Measurements from ENCODE around the gene SDK1. TPM values are rescaled to one million over a fixed set of nuclear protein-coding genes. Genes with fewer than 3 reads are reported as not detected.

The SDK1 gene
- total RNA-seq, 2 donors from 2014 or later, result 19.8 to 32.4 TPM

DNA sequence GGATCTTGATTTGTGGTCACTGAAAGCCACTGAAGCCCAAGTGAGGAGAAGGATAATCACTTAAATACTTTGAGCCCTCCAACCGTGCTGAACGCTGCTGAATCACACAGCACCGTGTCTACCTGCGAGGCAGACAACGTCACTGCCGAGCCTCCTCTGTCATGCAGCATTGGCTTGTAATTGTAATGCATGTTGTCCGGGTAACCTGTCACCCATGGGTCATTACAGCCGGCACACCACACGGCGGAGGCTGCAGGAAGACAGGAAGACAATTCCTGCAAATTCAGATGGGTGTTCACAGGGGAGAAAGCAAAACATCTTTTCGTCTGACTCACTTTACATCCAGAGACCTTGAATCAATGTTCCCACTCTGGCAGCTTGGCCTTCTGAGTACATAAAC lies 835.0 kb downstream of the SDK1 start:
- Histone ChIP-seq H3K27ac (no peak overlapping the region), H3K4me1 (peaks cover 23% of the 10 kb centered on the region), H3K27me3 (no peaks in the 10 kb centered on the region), H3K4me3 (no peak overlapping the region), H3K36me3 (replicated peaks in 1 of 2; ENCODE audit: insufficient read depth in 1 of 2, low read depth in 2 of 2) (no peaks in the 10 kb centered on the region), H3K9me3 (no peaks in the 10 kb centered on the region)
- intact Hi-C loops (cut with DNase I), result no loop called here
- no peak for TF ChIP-seq POLR2A (IDR thresholded peaks at IDR 0.05)
- no peak for TF ChIP-seq CTCF (IDR thresholded peaks at IDR 0.05)
- ATAC-seq, result no peak
- DNase-seq, result peak in 2 of 4 donors; percentile 23 to 30
- WGBS, 2 donors, result 77 to 79% methylated on average over 9 to 11 of the region's 11 CpGs

- intact Hi-C loops (cut with DNase I), result no loop called here
- DNase-seq (no peak), ATAC-seq (no peak)
- Histone ChIP-seq H3K27ac (no peak overlapping the region), H3K4me1 (peaks cover 23% of the 10 kb centered on the region), H3K4me3 (no peak overlapping the region), H3K36me3 (replicated peaks in 1 of 2; ENCODE audit: insufficient read depth in 1 of 2, low read depth in 2 of 2) (no peaks in the 10 kb centered on the region), H3K9me3 (no peaks in the 10 kb centered on the region), H3K27me3 (no peaks in the 10 kb centered on the region)
- WGBS, 2 donors, result 83 to 84% methylated on average over 18 to 22 of the region's 23 CpGs
- TF ChIP-seq CTCF (IDR thresholded peaks at IDR 0.05) (no peak), POLR2A (IDR thresholded peaks at IDR 0.05) (no peak)
Measured at GRCh38 chr7:4136501-4137110, 835.6 kb downstream of the SDK1 start.

GRCh38 chr7:4137552-4137951 lies 836.5 kb downstream of the SDK1 start:
- TF ChIP-seq CTCF (IDR thresholded peaks at IDR 0.05) (no peak), POLR2A (IDR thresholded peaks at IDR 0.05) (no peak)
- ATAC-seq (no peak), DNase-seq (no peak)
- 92 to 95% methylated on average over 14 of the region's 14 CpGs for WGBS, 2 donors
- Histone ChIP-seq H3K27me3 (no peaks in the 10 kb centered on the region), H3K27ac (no peak overlapping the region), H3K4me1 (peaks cover 23% of the 10 kb centered on the region), H3K9me3 (no peaks in the 10 kb centered on the region), H3K36me3 (replicated peaks in 1 of 2; ENCODE audit: insufficient read depth in 1 of 2, low read depth in 2 of 2) (no peaks in the 10 kb centered on the region), H3K4me3 (no peak overlapping the region)
- intact Hi-C loops (cut with DNase I), result no loop called here

GRCh38 chr7:4138866-4139265 lies 837.8 kb downstream of the SDK1 start:
- intact Hi-C loops (cut with DNase I), result no loop called here
- H3K4me3 ChIP-seq, result no peak overlapping the region
- no peaks in the 10 kb centered on the region for H3K27me3 ChIP-seq
- H3K36me3 ChIP-seq (replicated peaks in 1 of 2; ENCODE audit: insufficient read depth in 1 of 2, low read depth in 2 of 2), result no peaks in the 10 kb centered on the region
- TF ChIP-seq POLR2A (IDR thresholded peaks at IDR 0.05) (no peak), CTCF (IDR thresholded peaks at IDR 0.05) (no peak)
- no peaks in the 10 kb centered on the region for H3K9me3 ChIP-seq
- DNase-seq, result no peak
- peaks cover 14% of the 10 kb centered on the region for H3K4me1 ChIP-seq
- no peak overlapping the region for H3K27ac ChIP-seq
- no peak for ATAC-seq
- WGBS, 2 donors, result 89 to 98% methylated on average over 8 to 11 of the region's 11 CpGs

Measured in body of pancreas (tissue), 4 donors.